RWPE2 (cell line): ENCODE results near the gene RPS3.

Source experiments
- ATAC-seq: fragments of 200-7000 bp; cut with Tn5 transposase; 3 replicates; pipeline ENCODE4 v1.9.1; 2021; ENCODE audit warnings: low read depth
- DNase-seq: peaks from one replicate; pipeline ENCODE4 v3.0.0-alpha.2; 2020; ENCODE audit warnings: low spot score
- H3K27ac ChIP-seq: fragments of 450-650 bp; 2 replicates; pipeline ENCODE4 v1.5.1; 2017; ENCODE audit warnings: mild to moderate bottlenecking; ENCODE audit not compliant: poor library complexity, severe bottlenecking
- H3K27me3 ChIP-seq: fragments of 250-450 bp; sonication (Bioruptor Pico); 2 replicates; pipeline ENCODE4 v1.5.1; 2021; ENCODE audit warnings: mild to moderate bottlenecking, moderate library complexity; ENCODE audit not compliant: insufficient read depth, poor library complexity, severe bottlenecking
- H3K36me3 ChIP-seq: fragments of 250-450 bp; sonication (Bioruptor Pico); 2 replicates; pipeline ENCODE4 v1.5.1; 2020; ENCODE audit warnings: low read depth, mild to moderate bottlenecking, moderate library complexity
- H3K4me1 ChIP-seq: fragments of 250-450 bp; sonication (Bioruptor Pico); 2 replicates; pipeline ENCODE4 v1.5.1; 2021; ENCODE audit warnings: mild to moderate bottlenecking, moderate library complexity; ENCODE audit not compliant: insufficient read depth, poor library complexity, severe bottlenecking
- H3K4me3 ChIP-seq: fragments of 250-450 bp; sonication (Bioruptor Pico); 2 replicates; pipeline ENCODE4 v1.5.1; 2021; ENCODE audit warnings: mild to moderate bottlenecking, moderate library complexity; ENCODE audit not compliant: severe bottlenecking
- H3K9me3 ChIP-seq: fragments of 250-450 bp; sonication (Bioruptor Pico); 2 replicates; pipeline ENCODE4 v1.5.1; 2021; ENCODE audit warnings: mild to moderate bottlenecking, moderate library complexity; ENCODE audit not compliant: severe bottlenecking
- TF ChIP-seq, protein P1 (sequence below): fragments of 450-650 bp; IDR thresholded peaks from one replicate; pipeline ENCODE4 v1.5.1; 2017; ENCODE audit warnings: mild to moderate bottlenecking, moderate library complexity; ENCODE audit not compliant: poor library complexity, severe bottlenecking

Gene RPS3

DNA sequence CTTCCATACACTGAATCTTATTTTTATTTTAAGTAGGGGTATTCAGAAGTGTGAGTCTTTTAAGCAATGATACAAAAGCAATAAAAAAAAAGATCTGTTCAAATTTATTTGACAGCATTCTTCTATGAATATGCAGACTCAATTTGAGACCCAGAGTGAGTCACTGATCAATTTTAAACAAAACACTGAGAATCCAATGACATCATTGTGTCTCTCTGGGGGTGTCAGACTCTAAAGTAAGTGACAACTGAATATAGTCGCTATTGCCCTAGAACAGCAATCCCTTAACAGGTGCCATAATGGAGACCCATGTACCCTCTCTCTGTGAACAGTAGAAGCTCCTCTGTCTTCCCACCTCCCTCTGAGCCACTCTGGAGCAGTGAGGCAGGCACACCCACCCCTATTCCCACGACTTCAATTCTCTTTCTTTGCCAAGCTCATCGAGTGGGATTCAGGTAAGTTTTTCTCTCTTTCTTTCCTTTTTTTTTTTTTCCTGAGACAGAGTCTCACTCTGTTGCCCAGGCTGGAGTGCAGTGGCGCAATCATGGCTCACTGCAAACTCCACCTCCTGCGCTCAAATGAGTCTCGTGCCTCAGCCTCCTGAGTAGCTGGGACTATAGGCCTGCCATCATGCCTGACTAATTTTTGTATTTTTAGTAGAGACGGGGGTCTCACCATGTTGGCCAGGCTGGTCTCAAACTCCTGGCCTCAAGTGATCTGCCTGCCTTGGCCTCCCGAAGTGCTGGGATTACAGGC is 5.1 kb upstream of the RPS3 start:
- H3K4me1 ChIP-seq, result peaks cover 6% of the 10 kb centered on the region
- no peak for DNase-seq
- TF ChIP-seq, protein P1, sequence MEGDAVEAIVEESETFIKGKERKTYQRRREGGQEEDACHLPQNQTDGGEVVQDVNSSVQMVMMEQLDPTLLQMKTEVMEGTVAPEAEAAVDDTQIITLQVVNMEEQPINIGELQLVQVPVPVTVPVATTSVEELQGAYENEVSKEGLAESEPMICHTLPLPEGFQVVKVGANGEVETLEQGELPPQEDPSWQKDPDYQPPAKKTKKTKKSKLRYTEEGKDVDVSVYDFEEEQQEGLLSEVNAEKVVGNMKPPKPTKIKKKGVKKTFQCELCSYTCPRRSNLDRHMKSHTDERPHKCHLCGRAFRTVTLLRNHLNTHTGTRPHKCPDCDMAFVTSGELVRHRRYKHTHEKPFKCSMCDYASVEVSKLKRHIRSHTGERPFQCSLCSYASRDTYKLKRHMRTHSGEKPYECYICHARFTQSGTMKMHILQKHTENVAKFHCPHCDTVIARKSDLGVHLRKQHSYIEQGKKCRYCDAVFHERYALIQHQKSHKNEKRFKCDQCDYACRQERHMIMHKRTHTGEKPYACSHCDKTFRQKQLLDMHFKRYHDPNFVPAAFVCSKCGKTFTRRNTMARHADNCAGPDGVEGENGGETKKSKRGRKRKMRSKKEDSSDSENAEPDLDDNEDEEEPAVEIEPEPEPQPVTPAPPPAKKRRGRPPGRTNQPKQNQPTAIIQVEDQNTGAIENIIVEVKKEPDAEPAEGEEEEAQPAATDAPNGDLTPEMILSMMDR, result no peak
- H3K27me3 ChIP-seq, result no peaks in the 10 kb centered on the region
- H3K9me3 ChIP-seq, result no peaks in the 10 kb centered on the region
- H3K27ac ChIP-seq, result no peak overlapping the region
- ATAC-seq, result no peak
- no peak overlapping the region for H3K4me3 ChIP-seq
- H3K36me3 ChIP-seq, result no peaks in the 10 kb centered on the region

DNA sequence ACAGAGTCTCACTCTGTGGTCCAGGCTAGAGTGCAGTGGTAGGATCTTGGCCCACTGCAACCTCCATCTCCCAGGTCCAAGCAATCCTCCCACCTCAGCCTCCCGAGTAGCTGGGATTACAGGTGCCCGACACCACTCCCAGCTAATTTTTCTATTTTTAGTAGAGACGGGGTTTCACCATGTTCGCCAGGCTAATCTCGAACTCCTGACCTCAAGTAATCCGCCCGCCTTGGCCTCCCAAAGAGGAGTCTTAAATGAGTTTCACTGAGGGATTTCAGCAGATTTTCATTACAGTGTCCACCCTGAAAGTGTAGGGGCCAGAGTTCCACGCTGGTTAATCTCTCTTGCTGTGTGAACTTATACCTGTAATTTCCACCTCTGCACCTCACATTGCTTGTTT is 412 bp upstream of the RPS3 start:
- H3K36me3 ChIP-seq, result peaks cover 45% of the 10 kb centered on the region
- DNase-seq, result no peak
- peak overlapping the region; percentile 81 for H3K4me3 ChIP-seq
- peak overlapping the region; percentile 91 for H3K27ac ChIP-seq
- ATAC-seq, result no peak
- TF ChIP-seq, protein P1, result no peak
- H3K4me1 ChIP-seq, result peaks cover 14% of the 10 kb centered on the region
- H3K27me3 ChIP-seq, result no peaks in the 10 kb centered on the region
- no peaks in the 10 kb centered on the region for H3K9me3 ChIP-seq

DNA sequence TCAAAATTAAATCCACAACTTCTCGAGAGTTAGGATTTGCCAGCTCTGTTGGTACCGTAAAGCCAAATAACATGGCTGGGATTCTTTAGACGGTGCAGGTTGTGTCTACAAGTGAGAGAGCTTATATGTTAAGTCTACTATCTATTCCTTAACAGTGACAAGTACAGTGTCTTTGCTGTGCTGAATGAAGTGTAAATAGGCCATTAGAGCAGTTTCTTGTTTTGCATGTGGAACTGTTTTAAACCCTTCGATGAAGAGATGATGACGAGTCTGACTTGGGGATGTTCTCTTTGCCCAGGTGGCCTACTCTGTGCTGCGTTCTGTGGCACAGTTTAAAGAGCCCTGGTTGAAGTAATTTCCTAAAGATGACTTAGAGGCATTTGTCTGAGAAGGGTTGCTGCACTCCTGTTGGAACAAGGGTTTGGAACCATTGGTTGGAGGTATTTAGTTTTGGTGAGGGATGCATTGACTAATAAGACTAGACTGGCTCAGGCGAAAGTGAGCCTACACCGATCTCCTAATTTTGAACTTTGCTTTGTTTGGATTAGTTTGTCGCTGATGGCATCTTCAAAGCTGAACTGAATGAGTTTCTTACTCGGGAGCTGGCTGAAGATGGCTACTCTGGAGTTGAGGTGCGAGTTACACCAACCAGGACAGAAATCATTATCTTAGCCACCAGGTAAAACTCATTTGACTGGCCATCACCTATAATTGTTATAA is 988 bp downstream of the RPS3 start:
- ATAC-seq, result peak; percentile 26

DNA sequence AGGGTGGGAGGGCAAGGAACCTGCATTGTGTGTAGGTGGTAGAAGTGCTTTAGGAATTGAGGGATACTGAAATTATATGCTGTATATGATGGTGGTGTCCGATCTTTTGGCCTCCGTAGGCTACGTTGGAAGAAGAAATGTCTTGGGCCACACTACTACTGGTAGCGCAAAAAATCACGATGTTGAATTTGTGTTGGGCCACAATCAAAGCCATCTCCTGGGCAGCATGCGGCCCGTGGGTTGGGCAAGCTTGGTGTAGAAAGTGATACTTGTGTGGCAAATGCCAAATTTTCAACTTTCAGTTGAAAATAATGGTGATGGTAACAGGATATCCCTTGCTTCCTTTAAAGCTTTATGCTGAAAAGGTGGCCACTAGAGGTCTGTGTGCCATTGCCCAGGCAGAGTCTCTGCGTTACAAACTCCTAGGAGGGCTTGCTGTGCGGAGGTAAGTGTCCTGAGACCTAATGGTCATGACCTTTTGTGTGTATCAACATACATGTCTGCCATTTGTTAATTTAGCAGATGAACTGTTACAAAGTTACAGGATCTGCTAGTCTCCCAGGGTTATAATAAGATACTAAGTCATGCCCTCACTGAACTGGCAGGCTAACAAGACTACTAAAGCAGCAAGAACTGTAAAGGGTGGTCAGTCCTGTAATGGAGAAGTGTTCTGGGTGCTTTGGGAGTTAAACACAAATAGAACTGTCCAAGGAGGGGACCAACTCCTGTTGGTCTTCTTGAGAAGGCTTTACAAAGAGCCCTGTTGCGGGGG is 2.9 kb downstream of the RPS3 start:
- DNase-seq, result no peak
- peaks cover 77% of the 10 kb centered on the region for H3K36me3 ChIP-seq
- TF ChIP-seq, protein P1, result no peak
- H3K9me3 ChIP-seq, result no peaks in the 10 kb centered on the region
- no peaks in the 10 kb centered on the region for H3K27me3 ChIP-seq
- ATAC-seq, result no peak
- no peak overlapping the region for H3K4me3 ChIP-seq
- peaks cover 14% of the 10 kb centered on the region for H3K4me1 ChIP-seq
- peak overlapping the region; percentile 91 for H3K27ac ChIP-seq

More for the DNA sequence above, 988 bp downstream of the RPS3 start:
- H3K27ac ChIP-seq, result peak overlapping the region; percentile 91
- peaks cover 14% of the 10 kb centered on the region for H3K4me1 ChIP-seq
- TF ChIP-seq, protein P1, result no peak
- peak overlapping the region; percentile 81 for H3K4me3 ChIP-seq
- no peak for DNase-seq
- H3K36me3 ChIP-seq, result peaks cover 59% of the 10 kb centered on the region
- no peaks in the 10 kb centered on the region for H3K27me3 ChIP-seq
- no peaks in the 10 kb centered on the region for H3K9me3 ChIP-seq
